Esophagus muscularis mucosa (tissue), 4 donors: ENCODE data around the gene PRDM15.

Experiments
- EP300 ChIP-seq: sonication (generic); formaldehyde crosslinking; IDR thresholded peaks from one replicate; pipeline ENCODE4 v1.6.1; 2017; ENCODE audit warnings: antibody characterized with exemption
- POLR2AphosphoS5 ChIP-seq, 2 donors: sonication (generic); formaldehyde crosslinking; IDR thresholded peaks; one replicate each; pipeline ENCODE4 v1.6.1; 2017; ENCODE audit warnings: antibody characterized with exemption in 2 of 2
- TF ChIP-seq, protein P1 (sequence below), 3 experiments: fragments of 200-600 bp in 2 of 3; fragments of 450-650 bp in 1 of 3; sonication (generic) in 2 of 3; IDR thresholded peaks; one replicate each; pipeline ENCODE4 v1.5.1; 2017 to 2019; ENCODE audit warnings: antibody characterized with exemption in 3 of 3, mild to moderate bottlenecking in 2 of 3, moderate library complexity in 1 of 3

DNA sequence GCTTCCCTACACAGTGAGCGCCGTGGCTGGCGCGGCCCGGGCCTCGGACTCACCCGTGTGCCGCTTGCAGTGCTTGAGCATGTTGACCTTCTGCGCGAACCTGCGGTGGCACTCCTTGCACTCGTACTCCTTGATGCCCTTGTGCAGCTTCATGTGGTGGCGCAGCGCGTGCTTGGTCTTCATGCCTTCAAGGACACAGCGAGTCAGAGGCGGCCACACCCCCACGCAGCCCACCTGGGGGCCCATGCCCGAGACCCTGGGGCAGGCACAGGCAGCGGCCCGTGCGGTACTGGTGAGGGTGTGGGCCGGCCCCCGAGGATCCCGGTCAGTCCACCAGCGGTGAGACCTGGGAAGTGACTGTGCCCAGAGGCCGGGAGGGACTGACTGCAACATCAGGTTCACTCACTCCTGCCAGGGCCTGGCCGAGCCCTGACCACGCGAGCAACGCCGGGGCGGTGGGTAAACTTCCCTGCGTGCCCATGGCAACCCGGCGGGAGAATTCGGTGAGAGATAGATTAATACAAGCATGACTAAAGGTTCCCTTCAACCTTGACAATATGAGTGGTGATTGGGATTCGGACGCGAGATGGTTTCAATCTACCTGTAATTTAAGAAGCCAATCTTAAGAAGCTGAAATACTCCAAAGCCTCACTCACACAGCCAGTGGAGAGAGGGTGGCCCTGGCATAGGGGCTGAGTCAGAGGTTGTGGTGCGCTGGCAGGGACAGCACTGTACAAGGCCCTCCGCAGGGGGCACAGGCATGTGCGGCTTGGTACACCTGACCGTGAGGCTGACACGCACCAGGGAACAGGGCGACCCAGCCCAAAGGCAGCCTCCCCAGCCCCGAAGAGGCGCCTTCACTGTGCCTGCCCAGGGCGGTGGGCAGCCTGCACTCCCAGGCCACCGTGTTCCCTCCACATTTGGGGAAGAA is 63.2 kb downstream of the PRDM15 start:
- TF ChIP-seq, protein P1, sequence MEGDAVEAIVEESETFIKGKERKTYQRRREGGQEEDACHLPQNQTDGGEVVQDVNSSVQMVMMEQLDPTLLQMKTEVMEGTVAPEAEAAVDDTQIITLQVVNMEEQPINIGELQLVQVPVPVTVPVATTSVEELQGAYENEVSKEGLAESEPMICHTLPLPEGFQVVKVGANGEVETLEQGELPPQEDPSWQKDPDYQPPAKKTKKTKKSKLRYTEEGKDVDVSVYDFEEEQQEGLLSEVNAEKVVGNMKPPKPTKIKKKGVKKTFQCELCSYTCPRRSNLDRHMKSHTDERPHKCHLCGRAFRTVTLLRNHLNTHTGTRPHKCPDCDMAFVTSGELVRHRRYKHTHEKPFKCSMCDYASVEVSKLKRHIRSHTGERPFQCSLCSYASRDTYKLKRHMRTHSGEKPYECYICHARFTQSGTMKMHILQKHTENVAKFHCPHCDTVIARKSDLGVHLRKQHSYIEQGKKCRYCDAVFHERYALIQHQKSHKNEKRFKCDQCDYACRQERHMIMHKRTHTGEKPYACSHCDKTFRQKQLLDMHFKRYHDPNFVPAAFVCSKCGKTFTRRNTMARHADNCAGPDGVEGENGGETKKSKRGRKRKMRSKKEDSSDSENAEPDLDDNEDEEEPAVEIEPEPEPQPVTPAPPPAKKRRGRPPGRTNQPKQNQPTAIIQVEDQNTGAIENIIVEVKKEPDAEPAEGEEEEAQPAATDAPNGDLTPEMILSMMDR (IDR thresholded peaks at IDR 0.05), result no peak
- no peak for TF ChIP-seq POLR2AphosphoS5 (IDR thresholded peaks at IDR 0.05)
- no peak for TF ChIP-seq EP300
